Peyer's patch (tissue), 4 donors: ENCODE results near the gene LHX3. TPM values are rescaled to one million over a fixed set of nuclear protein-coding genes. Genes with fewer than 3 reads are reported as not detected.

Source experiments
- DNase-seq, 3 donors: peaks; one replicate each; pipeline ENCODE4 v3.0.0-alpha.2; 2017 to 2019
- H3K27ac ChIP-seq, 4 donors: fragments of 200-600 bp; sonication (generic); one replicate each; pipeline ENCODE4 v1.5.1; 2016 to 2019
- H3K27me3 ChIP-seq, 2 donors: fragments of 200-600 bp; sonication (generic); one replicate each; pipeline ENCODE4 v1.5.1; 2019
- H3K36me3 ChIP-seq, 3 donors: fragments of 200-600 bp; sonication (generic); one replicate each; pipeline ENCODE4 v1.5.1; 2016 to 2019
- H3K4me1 ChIP-seq, 4 donors: fragments of 200-600 bp; sonication (generic); one replicate each; pipeline ENCODE4 v1.5.1; 2016 to 2019
- H3K4me3 ChIP-seq, 4 donors: fragments of 200-600 bp; sonication (generic); 1 replicate in 3 of 4; 2 replicates in 1 of 4; pipeline ENCODE4 v1.5.1; 2016 to 2019; ENCODE audit warnings: mild to moderate bottlenecking in 1 of 4
- H3K9me3 ChIP-seq, 4 donors: fragments of 200-600 bp; sonication (generic); one replicate each; pipeline ENCODE4 v1.5.1; 2016 to 2019; ENCODE audit warnings: mild to moderate bottlenecking in 1 of 4
- CTCF ChIP-seq, 6 experiments: fragments of 450-650 bp in 4 of 6; fragments of 200-600 bp in 2 of 6; sonication (generic) in 1 of 6; IDR thresholded peaks; one replicate each; pipeline ENCODE4 v1.5.1; 2017 to 2019; ENCODE audit warnings: antibody characterized with exemption in 6 of 6, mild to moderate bottlenecking in 3 of 6, moderate library complexity in 1 of 6
- POLR2A ChIP-seq, 2 donors: fragments of 450-650 bp; IDR thresholded peaks; one replicate each; pipeline ENCODE4 v1.5.1; 2017; ENCODE audit warnings: antibody characterized with exemption in 2 of 2, mild to moderate bottlenecking in 2 of 2, moderate library complexity in 2 of 2
- total RNA-seq, 4 donors: library from RNA; depleted of rRNA; stranded (reverse); fragments of >200 nt; gene quantifications; one replicate each; pipeline ENCODE4 v1.1.0, GENCODE V29; 2016

Gene LHX3
- total RNA-seq, 4 donors from 2014 or later = not detected

GRCh38 chr9:136210276-136210675 is 5.3 kb upstream of the LHX3 start:
- TF ChIP-seq CTCF (IDR thresholded peaks at IDR 0.05) = no peak
- no peak for TF ChIP-seq POLR2A (IDR thresholded peaks at IDR 0.05)
- no peak overlapping the region for H3K4me3 ChIP-seq
- H3K36me3 ChIP-seq = peaks cover 0 to 42% (median 0%) of the 10 kb centered on the region in 3 donors
- no peak for DNase-seq
- H3K4me1 ChIP-seq = no peaks in the 10 kb centered on the region
- no peaks in the 10 kb centered on the region for H3K27me3 ChIP-seq
- no peaks in the 10 kb centered on the region for H3K9me3 ChIP-seq
- no peak overlapping the region for H3K27ac ChIP-seq

DNA sequence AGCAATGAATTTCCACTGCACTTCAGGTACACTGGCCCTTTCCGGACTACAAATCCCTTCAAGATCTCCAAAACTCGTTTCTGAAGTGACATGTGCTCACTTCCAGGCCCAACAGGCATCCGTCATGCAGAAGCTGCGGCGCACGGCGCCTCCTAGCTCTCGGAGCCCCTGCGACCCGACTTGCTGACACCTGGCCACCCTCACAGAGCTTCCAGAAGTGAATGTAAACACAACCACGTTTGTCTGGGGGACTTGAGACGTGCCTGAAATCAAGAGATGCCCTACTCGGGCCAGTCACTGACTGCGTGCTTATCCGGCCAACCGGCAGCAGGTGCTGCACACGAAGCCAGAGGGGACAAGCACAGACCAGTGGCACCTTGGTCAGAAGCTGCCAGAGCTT is 4.9 kb upstream of the LHX3 start:
- Histone ChIP-seq H3K9me3 (no peaks in the 10 kb centered on the region), H3K36me3 (peaks cover 0 to 38% (median 0%) of the 10 kb centered on the region in 3 donors), H3K4me3 (no peak overlapping the region), H3K4me1 (no peaks in the 10 kb centered on the region), H3K27ac (no peak overlapping the region), H3K27me3 (no peaks in the 10 kb centered on the region)
- no peak for DNase-seq
- TF ChIP-seq CTCF (IDR thresholded peaks at IDR 0.05) (no peak), POLR2A (IDR thresholded peaks at IDR 0.05) (no peak)

- Histone ChIP-seq H3K4me1 (no peaks in the 10 kb centered on the region), H3K27ac (no peak overlapping the region), H3K27me3 (peaks cover 0 to 5% of the 10 kb centered on the region in 2 donors), H3K9me3 (no peaks in the 10 kb centered on the region), H3K36me3 (peaks cover 0 to 32% (median 0%) of the 10 kb centered on the region in 3 donors), H3K4me3 (no peak overlapping the region)
- DNase-seq = no peak
- no peak for TF ChIP-seq POLR2A (IDR thresholded peaks at IDR 0.05)
- TF ChIP-seq CTCF (IDR thresholded peaks at IDR 0.05) = no peak
Measured at GRCh38 chr9:136209232-136209631, 4.3 kb upstream of the LHX3 start.

DNA sequence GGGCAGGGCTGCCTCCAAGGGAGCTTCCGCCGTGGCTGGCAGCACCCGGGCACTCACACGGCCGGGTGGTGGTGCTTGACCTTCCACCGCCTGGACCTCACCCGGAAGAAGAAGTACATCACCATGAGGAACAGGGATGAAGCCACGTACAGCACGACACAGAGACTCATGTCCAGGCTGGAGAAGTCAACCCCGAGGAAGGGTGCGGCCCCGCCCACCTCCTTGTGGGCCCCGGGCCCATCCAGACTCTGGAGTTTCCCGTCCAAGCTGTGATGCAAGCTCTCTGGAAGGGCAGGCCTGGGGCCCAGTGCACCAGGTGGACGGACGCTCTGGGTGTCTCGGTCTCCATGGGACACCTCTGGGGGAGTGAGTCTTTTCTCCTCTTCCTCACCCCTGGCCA is 3.7 kb upstream of the LHX3 start:
- H3K36me3 ChIP-seq = peaks cover 0 to 27% (median 0%) of the 10 kb centered on the region in 3 donors
- H3K27ac ChIP-seq = no peak overlapping the region
- H3K27me3 ChIP-seq = peaks cover 0 to 10% of the 10 kb centered on the region in 2 donors
- no peak for DNase-seq
- TF ChIP-seq CTCF (IDR thresholded peaks at IDR 0.05) = no peak
- no peak for TF ChIP-seq POLR2A (IDR thresholded peaks at IDR 0.05)
- no peak overlapping the region for H3K4me3 ChIP-seq
- H3K9me3 ChIP-seq = no peaks in the 10 kb centered on the region
- H3K4me1 ChIP-seq = no peaks in the 10 kb centered on the region

DNA sequence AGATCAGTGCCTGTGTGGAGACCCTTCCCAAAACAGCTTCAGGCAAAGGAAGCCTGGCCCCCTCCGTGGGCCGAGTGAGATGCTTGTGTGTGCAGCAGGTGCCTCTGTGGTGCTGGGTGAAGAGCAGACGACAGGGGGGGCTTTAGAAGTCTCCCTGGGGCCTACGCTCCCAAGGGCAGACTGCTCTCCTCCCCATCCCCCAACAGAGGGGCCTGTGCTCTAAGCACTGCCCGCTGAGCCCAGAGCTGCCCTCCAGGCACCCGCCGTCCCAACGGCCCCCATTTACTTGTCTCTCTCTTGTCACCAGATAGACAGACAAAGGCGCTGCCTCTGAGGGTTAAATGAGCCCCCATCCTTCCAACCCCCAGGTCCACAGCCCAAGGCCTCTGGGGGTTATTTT is 2.7 kb upstream of the LHX3 start:
- Histone ChIP-seq H3K4me3 (no peak overlapping the region), H3K27ac (no peak overlapping the region), H3K27me3 (peaks cover 0 to 19% of the 10 kb centered on the region in 2 donors), H3K9me3 (no peaks in the 10 kb centered on the region), H3K4me1 (peaks cover 0 to 2% (median 0%) of the 10 kb centered on the region in 4 donors), H3K36me3 (peaks cover 0 to 21% (median 0%) of the 10 kb centered on the region in 3 donors)
- TF ChIP-seq POLR2A (IDR thresholded peaks at IDR 0.05) (no peak), CTCF (IDR thresholded peaks at IDR 0.05) (no peak)
- no peak for DNase-seq
